ENCODE results near the gene FAM83C. TPM values are rescaled to one million over a fixed set of nuclear protein-coding genes. Genes with fewer than 3 reads are reported as not detected.

FAM83C gene
- total and polyA plus RNA-seq, 10 of the 15 experiments (the other 5 are each of a cell fraction or from before 2014, with no cell fraction given) = not detected

DNA sequence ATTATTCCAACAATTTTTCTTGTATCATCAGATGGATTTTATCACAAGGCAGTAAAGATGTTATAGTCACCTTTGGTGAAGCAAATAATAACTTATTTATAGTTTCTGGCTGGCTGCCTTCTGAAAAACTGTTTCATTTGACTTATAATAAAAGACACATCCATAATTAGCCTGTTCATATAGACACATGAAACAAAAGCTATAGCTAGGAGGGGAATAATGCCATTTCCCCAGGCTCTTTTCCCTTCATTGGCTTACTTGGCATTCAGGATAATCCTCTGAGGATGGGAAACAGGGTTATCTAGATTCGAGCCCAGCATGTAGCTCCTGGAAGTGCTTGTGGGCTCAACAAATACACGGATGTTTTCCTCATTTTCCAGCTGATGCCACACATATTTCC lies 48.2 kb downstream of the FAM83C start:
- DNase-seq (ENCODE audit: low read depth, low spot score) = no peak
- no peak overlapping the region for H3K9ac ChIP-seq (ENCODE audit: control insufficient read depth, insufficient read depth, low read length)
- no peak overlapping the region for H3K4me2 ChIP-seq (ENCODE audit: control insufficient read depth, insufficient read depth)
- CTCF ChIA-PET = interaction anchor here (1.4 kb wide), 1 partner anchor 99 kb away, joined by 7 read pairs; no protein-coding TSS in a partner anchor
- no peaks in the 10 kb centered on the region for H3K4me1 ChIP-seq (ENCODE audit: control insufficient read depth, insufficient read depth, low read length)
- no peaks in the 10 kb centered on the region for H3K27me3 ChIP-seq (replicated peaks in 1 of 2; ENCODE audit: control insufficient read depth in 2 of 2, insufficient read depth in 2 of 2, low read length in 1 of 2)
- SMC1A ChIA-PET (ENCODE audit: uncharacterized antibody, unreplicated experiment) = interaction anchor here (1.0 kb wide), 2 partner anchors 16 to 149 kb away, joined by 3 read pairs; no protein-coding TSS in a partner anchor
- no peak overlapping the region for H3K4me3 ChIP-seq
- no peaks in the 10 kb centered on the region for H3K79me2 ChIP-seq (ENCODE audit: control insufficient read depth, insufficient read depth, low read length)
- H3K36me3 ChIP-seq (ENCODE audit: control insufficient read depth in 2 of 2, insufficient read depth in 2 of 2, low read length in 1 of 2) = no peaks in the 10 kb centered on the region
- POLR2A ChIA-PET = no interaction called here
- no peak overlapping the region for H2AFZ ChIP-seq (ENCODE audit: control insufficient read depth, low read depth, low read length)
- no peak for ATAC-seq
- H3K9me3 ChIP-seq (replicated peaks; ENCODE audit: control insufficient read depth, insufficient read depth, low read length) = no peaks in the 10 kb centered on the region
- TF ChIP-seq, protein P1, sequence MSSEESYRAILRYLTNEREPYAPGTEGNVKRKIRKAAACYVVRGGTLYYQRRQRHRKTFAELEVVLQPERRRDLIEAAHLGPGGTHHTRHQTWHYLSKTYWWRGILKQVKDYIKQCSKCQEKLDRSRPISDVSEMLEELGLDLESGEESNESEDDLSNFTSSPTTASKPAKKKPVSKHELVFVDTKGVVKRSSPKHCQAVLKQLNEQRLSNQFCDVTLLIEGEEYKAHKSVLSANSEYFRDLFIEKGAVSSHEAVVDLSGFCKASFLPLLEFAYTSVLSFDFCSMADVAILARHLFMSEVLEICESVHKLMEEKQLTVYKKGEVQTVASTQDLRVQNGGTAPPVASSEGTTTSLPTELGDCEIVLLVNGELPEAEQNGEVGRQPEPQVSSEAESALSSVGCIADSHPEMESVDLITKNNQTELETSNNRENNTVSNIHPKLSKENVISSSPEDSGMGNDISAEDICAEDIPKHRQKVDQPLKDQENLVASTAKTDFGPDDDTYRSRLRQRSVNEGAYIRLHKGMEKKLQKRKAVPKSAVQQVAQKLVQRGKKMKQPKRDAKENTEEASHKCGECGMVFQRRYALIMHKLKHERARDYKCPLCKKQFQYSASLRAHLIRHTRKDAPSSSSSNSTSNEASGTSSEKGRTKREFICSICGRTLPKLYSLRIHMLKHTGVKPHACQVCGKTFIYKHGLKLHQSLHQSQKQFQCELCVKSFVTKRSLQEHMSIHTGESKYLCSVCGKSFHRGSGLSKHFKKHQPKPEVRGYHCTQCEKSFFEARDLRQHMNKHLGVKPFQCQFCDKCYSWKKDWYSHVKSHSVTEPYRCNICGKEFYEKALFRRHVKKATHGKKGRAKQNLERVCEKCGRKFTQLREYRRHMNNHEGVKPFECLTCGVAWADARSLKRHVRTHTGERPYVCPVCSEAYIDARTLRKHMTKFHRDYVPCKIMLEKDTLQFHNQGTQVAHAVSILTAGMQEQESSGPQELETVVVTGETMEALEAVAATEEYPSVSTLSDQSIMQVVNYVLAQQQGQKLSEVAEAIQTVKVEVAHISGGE (CRISPR knock-in tag; IDR thresholded peaks at IDR 0.05) = no peak
- TF ChIP-seq PAX8 (IDR thresholded peaks at IDR 0.05) (no peak), SMARCA5 (IDR thresholded peaks at IDR 0.05) (no peak), BMI1 (IDR thresholded peaks at IDR 0.05; ENCODE audit: borderline replicate concordance) (no peak), KAT2A (conservative IDR thresholded peaks at IDR 0.05; ENCODE audit: control insufficient read depth, low read depth, low read length) (no peak), ZNF217 (IDR thresholded peaks at IDR 0.05) (no peak), MTA3 (IDR thresholded peaks at IDR 0.05; ENCODE audit: borderline replicate concordance, low read length) (no peak), ZNF622 (IDR thresholded peaks at IDR 0.05) (no peak), RAD51 (IDR thresholded peaks at IDR 0.05) (no peak), SPI1 (IDR thresholded peaks at IDR 0.05; ENCODE audit: borderline replicate concordance, insufficient read depth, low read depth, low read length) (no peak), SMAD5 (IDR thresholded peaks at IDR 0.05; ENCODE audit: low read depth) (no peak), FOS (IDR thresholded peaks at IDR 0.05; ENCODE audit: borderline replicate concordance, extremely low read depth, insufficient read length) (no peak), STAT3 (IDR thresholded peaks at IDR 0.05; ENCODE audit: low read depth, low read length) (no peak), ZNF24 (IDR thresholded peaks at IDR 0.05) (no peak)
- TF ChIP-seq, protein P2, sequence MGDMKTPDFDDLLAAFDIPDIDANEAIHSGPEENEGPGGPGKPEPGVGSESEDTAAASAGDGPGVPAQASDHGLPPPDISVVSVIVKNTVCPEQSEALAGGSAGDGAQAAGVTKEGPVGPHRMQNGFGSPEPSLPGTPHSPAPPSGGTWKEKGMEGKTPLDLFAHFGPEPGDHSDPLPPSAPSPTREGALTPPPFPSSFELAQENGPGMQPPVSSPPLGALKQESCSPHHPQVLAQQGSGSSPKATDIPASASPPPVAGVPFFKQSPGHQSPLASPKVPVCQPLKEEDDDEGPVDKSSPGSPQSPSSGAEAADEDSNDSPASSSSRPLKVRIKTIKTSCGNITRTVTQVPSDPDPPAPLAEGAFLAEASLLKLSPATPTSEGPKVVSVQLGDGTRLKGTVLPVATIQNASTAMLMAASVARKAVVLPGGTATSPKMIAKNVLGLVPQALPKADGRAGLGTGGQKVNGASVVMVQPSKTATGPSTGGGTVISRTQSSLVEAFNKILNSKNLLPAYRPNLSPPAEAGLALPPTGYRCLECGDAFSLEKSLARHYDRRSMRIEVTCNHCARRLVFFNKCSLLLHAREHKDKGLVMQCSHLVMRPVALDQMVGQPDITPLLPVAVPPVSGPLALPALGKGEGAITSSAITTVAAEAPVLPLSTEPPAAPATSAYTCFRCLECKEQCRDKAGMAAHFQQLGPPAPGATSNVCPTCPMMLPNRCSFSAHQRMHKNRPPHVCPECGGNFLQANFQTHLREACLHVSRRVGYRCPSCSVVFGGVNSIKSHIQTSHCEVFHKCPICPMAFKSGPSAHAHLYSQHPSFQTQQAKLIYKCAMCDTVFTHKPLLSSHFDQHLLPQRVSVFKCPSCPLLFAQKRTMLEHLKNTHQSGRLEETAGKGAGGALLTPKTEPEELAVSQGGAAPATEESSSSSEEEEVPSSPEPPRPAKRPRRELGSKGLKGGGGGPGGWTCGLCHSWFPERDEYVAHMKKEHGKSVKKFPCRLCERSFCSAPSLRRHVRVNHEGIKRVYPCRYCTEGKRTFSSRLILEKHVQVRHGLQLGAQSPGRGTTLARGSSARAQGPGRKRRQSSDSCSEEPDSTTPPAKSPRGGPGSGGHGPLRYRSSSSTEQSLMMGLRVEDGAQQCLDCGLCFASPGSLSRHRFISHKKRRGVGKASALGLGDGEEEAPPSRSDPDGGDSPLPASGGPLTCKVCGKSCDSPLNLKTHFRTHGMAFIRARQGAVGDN (IDR thresholded peaks at IDR 0.05) = no peak
- TF ChIP-seq, protein P3, sequence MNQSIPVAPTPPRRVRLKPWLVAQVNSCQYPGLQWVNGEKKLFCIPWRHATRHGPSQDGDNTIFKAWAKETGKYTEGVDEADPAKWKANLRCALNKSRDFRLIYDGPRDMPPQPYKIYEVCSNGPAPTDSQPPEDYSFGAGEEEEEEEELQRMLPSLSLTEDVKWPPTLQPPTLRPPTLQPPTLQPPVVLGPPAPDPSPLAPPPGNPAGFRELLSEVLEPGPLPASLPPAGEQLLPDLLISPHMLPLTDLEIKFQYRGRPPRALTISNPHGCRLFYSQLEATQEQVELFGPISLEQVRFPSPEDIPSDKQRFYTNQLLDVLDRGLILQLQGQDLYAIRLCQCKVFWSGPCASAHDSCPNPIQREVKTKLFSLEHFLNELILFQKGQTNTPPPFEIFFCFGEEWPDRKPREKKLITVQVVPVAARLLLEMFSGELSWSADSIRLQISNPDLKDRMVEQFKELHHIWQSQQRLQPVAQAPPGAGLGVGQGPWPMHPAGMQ (IDR thresholded peaks at IDR 0.05; ENCODE audit: borderline replicate concordance) = no peak
- intact Hi-C loops (cut with micrococcal nuclease; ENCODE audit: unreplicated experiment) = no loop called here
- BruUV-seq (replicated peaks) = no TSS peak
- RAD21 ChIA-PET (ENCODE audit: unreplicated experiment) = interaction anchor here (1.0 kb wide), 1 partner anchor 99 kb away, joined by 3 read pairs; no protein-coding TSS in a partner anchor
- WGBS (ENCODE audit: insufficient coverage, insufficient replicate concordance, low lambda C conversion rate, missing lambda C conversion rate) = 3% methylated on average over 2 of the region's 2 CpGs
- in situ Hi-C loops (cut with MboI) = no loop called here
- no peak overlapping the region for H3K27ac ChIP-seq (ENCODE audit: control insufficient read depth, insufficient read depth)
- H4K20me1 ChIP-seq (ENCODE audit: control insufficient read depth, insufficient read depth) = no peaks in the 10 kb centered on the region
- FAIRE-seq = no peak
